ENCODE results near the gene EML6.

Gene EML6

DNA sequence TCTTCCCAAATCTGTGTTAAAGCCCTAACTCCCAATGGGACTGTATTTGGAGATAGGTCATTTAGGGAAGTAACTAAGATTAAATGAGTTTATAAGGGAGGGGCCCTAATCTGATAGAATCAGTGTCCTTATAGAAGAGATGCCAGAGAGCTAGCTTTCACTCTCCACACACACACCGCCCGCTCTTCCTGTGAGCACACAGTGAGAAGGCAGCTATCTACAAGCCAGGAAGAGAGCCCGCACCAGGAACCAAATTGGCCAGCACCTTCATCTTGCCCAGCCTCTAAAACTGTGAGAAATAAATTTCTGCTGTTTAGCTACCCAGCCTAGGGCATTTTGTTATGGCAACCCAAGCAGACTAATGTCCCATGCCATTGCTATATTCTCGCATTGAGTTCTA lies 201.6 kb downstream of the EML6 start:
- DNase-seq = no peak

- no peak for DNase-seq
Observed at GRCh38 chr2:54927085-54927750, 203.8 kb downstream of the EML6 start.

GRCh38 chr2:54927751-54928615 lies 204.5 kb downstream of the EML6 start:
- DNase-seq = no peak

DNA sequence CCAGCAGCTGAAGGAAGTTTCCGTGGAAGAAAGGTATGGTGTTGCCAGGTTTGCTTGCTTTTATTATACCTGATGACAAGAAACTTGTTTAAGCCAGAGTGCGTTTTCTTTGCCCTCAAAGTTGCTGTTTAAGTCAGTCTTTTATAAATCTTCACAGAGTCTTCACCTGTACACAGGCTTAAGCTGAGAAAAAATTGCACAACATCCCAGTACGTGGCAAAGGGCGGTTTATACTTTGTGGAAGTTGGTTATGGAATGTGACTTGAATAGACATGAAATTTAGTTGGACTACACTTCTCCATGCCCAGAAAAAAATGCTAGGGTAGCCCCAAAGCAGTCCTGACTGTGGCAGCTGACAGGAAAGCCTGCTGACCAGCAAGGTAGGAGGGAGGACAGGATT lies 205.3 kb downstream of the EML6 start:
- DNase-seq = no peak

- DNase-seq = no peak
Observed at GRCh38 chr2:54931473-54931872, 208.0 kb downstream of the EML6 start.

DNA sequence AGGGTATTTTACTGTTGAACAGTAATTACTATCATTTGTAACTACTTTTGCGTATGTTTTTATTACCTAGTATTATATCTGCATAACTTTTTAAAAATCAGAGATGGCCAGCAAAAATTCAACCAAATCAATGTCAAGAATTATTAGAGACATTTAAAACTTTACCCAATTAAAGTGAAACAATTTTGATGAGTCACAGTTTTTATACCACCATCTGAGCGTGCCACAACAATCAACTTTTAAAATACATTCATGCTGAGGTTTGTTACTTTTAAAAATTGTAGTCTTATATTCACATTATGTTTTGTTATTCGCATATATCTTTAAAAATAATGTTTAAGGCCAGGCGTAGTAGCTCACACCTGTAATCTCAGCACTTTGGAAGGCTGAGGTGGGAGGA lies 211.9 kb downstream of the EML6 start:
- DNase-seq = no peak

GRCh38 chr2:54936766-54937165 lies 213.3 kb downstream of the EML6 start:
- no peak for DNase-seq

GRCh38 chr2:54939446-54940118 lies 216.1 kb downstream of the EML6 start:
- no peak for DNase-seq

- DNase-seq = no peak
Observed at GRCh38 chr2:54940723-54941122, 217.3 kb downstream of the EML6 start.

- DNase-seq = no peak
Observed at GRCh38 chr2:54941248-54941984, 218.0 kb downstream of the EML6 start.

DNA sequence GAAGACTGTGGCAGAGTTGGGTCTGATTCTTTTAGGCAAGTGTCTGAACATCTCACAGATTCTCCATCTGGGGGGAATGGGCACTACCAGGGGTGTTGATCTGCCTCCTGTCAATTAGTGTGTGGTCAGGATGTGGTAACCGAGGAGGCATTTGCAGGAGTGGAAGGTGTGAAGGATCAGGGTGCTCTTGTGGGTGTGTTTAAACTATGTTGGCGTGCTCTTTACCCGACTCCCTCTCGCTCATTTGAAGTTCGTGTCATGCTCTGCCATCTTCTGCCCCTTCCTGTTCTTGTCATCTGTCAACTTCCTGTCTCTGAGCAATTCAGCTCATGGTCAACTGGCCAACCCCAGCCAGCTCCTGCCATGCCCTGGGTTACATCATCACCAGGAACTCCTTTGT lies 218.9 kb downstream of the EML6 start:
- DNase-seq = no peak

DNA sequence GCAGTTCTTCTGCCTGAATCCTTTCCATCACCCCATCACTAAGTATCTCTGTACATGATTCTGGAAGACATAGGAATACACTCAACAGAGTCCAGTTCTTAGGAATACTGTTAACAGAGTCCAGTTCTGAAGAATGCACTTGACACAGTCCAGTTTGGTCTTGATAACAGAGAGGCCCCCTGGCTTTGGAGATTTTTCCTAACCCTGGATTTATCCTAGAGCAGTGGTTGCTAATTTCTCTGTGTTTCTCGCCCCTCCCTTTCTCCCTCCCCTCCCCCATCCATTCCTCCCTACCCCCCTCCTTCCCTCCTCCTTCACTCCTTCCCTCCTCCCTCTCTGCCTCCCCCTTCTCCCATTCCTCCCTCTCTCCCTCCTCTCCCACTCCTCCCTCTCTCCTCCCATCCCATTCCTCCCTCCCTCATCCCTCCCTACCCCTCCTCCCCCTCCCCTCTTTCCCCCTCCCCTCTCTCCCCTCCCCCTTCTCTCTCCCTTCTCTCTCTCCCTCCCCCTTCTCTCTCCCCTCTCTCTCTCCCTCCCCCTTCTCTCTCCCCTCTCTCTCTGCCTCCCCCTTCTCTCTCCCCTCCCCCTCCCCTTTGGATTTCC lies 221.4 kb downstream of the EML6 start:
- no peak for DNase-seq

DNA sequence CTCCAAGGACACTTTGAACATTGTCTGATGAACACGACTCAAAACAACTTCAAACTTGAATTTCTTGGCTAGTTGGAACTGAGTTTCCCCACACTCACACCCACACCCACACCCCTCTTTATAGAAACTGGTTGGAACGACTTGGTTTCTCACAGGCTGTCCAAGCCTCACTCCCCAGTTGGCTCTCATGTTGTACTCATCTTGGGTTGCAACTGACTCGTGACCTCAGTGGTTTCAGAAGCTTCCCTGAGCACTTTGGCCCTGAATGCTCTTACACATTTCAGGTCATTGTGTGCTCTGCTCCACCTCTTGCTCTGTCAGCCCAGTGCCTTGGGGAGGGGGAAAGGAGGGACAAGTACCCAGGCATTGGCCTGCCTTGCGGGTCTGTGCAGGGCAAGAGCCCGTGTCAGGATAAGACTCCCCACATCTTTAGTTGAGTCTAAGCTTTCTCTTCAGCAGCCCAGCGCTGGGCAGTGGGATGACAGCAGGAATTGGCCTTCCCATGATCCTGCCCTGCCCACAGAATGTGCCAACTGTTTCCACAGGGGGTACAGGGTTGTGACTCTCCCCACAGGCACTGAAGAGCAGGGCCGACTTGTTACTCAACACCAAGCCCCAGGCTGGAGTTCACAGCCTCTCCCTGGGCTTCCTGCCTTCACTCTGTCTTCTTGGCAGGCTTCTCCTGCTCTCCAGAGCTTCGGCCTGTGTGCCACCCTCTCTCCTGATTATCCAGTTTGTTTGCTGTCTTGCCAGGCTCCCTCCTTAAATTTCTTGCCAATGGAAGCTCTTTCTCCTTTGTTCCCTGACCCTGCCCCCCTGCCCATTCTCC lies 222.1 kb downstream of the EML6 start:
- DNase-seq = no peak

GRCh38 chr2:54946220-54946805 lies 222.9 kb downstream of the EML6 start:
- no peak for DNase-seq

DNA sequence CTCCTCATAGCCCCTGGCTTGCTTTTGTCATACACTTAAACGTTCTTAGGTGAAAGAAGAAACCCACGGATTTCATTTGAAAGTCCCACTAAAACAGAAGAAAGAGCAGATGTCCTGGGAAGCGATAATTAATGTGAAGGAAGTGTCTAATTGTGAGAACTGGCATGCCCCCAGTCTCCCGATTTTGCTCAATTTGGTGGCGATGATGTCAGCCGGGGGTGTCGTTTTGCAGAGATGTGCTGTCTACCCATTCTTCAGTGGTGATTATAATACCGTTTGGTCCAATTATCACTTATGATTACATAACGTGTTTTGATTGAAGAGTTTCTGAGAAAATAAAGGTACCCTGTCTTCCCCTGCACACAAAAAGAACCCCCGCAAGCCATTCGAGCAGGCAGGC lies 223.7 kb downstream of the EML6 start:
- no peak for DNase-seq

DNA sequence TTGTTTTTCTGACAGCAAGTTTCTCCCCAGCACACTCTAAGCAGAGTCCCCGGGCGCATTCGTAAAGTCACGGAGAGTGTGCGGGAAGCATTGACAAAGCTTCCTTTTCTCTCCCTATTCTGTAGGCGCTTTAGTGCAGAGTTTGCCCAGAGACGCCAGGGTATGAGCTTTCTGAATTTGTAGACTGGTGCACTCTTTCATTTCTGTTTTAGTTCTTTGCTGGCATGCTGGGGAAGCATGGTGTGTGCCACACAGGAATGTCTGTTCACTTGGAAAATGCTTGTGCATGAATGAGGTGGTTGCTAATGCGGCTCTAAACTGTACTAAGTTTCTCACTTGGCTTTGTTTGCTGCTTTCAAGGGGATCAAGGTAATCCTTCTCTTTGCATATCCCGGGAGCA lies 224.2 kb downstream of the EML6 start:
- DNase-seq = no peak

GRCh38 chr2:54948120-54948519 lies 224.7 kb downstream of the EML6 start:
- DNase-seq = no peak

DNA sequence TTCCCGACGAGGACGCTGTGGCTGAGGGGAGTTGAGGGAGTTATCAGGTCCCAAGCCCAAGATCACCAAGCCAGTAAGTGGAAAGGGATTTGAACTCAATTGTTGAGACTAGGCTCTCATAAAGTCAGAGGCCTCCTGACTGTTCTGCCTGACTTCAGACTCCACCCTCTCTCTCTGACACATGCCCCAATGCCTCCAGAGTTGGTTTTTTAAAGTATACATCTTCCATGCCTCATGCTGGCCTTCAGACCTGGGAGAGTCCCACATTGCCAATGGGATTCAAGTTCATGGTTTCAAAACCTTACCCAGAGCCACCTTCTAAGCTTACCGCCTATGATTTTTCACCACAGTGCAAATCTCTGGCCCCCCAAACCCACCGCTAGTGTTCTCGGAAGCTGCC lies 226.0 kb downstream of the EML6 start:
- DNase-seq = no peak

DNA sequence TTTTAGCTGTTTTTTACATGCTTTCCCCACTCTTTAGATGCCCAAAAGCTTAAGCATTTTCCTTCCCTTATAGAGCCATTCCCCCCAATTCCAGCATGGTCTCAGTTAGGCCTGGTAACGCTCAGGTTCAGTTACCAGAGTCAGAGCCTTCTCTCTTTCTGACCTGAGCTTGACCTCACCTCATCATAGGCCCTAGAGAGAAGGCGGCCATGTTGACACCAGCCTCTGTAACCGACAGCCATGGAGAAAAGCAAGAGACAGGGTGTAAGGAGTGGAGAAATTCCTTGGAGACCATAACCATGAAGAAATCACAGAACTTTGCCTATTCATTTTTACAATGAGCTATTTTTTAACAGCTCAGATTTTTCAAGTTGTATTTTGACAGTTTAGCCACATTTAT lies 227.3 kb downstream of the EML6 start:
- DNase-seq = no peak

DNA sequence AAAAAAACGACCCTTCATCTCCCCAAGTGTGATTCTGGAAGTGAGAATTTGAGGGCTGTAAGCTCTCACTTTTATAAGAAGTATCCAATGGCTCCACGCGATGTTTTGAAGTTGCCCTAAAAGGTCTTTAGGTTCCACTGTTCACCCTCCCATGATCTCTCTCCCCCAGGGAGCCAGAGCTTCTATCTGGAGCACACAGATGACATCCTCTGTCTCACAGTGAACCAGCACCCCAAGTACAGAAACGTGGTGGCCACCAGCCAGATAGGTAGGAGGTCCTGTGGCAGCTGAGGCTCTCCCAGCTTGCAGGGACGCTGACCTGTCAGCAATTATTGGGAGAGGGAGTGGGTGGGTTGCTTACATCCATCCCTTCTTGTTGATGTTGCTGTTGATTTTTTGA lies 229.0 kb downstream of the EML6 start:
- no peak for DNase-seq

- DNase-seq = no peak
Observed at GRCh38 chr2:54952978-54953456, 229.6 kb downstream of the EML6 start.

All from AML-193 (cell line).